H1 (cell line): ENCODE measurements around the gene RAB25. TPM values are rescaled to one million over a fixed set of nuclear protein-coding genes. Genes with fewer than 3 reads are reported as not detected.

Experiments
- CTCF ChIA-PET: fragments of 300-600 bp; sonication (Branson Sonifier 250); formaldehyde crosslinking; loops from one replicate; lab custom pipeline; 2021; ENCODE audit not compliant: partially characterized antibody; lab: Charles Lee
- POLR2A ChIA-PET: fragments of 300-600 bp; sonication (Branson Sonifier 250); formaldehyde crosslinking; loops from one replicate; lab custom pipeline; 2021; ENCODE audit warnings: inconsistent platforms; ENCODE audit not compliant: partially characterized antibody; lab: Charles Lee
- DNase-seq, 2 experiments: peaks; one replicate each; pipeline versions ENCODE4 v3.0.0 to v3.0.0-alpha.2; 2010 to 2022; ENCODE audit warnings: low spot score in 2 of 2, low read depth in 1 of 2, mixed read lengths in 1 of 2
- FAIRE-seq: peaks from 2 replicates; lab custom pipeline; 2011; peaks lifted over from hg19 to GRCh38; lab: Jason Lieb, UNC
- H2AFZ ChIP-seq: 2 replicates; pipeline ENCODE4 v1.8.1; 2012; ENCODE audit warnings: low read length, inconsistent platforms
- H2AK5ac ChIP-seq: 2 replicates; pipeline ENCODE4 v1.6.1; 2013; ENCODE audit warnings: low read depth, low read length
- H2BK120ac ChIP-seq: replicated peaks from 2 replicates; pipeline ENCODE3; 2013; ENCODE audit warnings: low read depth, low read length, inconsistent platforms
- H2BK12ac ChIP-seq: 2 replicates; pipeline ENCODE4 v1.6.1; 2013; ENCODE audit warnings: low read depth, low read length
- H2BK15ac ChIP-seq: 2 replicates; pipeline ENCODE4 v1.6.1; 2013; ENCODE audit warnings: low read length
- H2BK20ac ChIP-seq: 2 replicates; pipeline ENCODE4 v1.6.1; 2013; ENCODE audit warnings: low read length
- H2BK5ac ChIP-seq: 2 replicates; pipeline ENCODE4 v1.6.1; 2013; ENCODE audit warnings: low read depth, low read length
- H3K14ac ChIP-seq: 2 replicates; pipeline ENCODE4 v1.6.1; 2013; ENCODE audit warnings: inconsistent platforms; ENCODE audit not compliant: insufficient read length
- H3K18ac ChIP-seq: 2 replicates; pipeline ENCODE4 v1.6.1; 2013; ENCODE audit warnings: low read length; ENCODE audit errors: extremely low read depth
- H3K23ac ChIP-seq: 2 replicates; pipeline ENCODE4 v1.6.1; 2013; ENCODE audit warnings: inconsistent platforms; ENCODE audit not compliant: insufficient read length
- H3K23me2 ChIP-seq: 2 replicates; pipeline ENCODE4 v1.6.1; 2013; ENCODE audit warnings: low read depth, low read length
- H3K27ac ChIP-seq: 2 replicates; pipeline ENCODE4 v1.6.1; 2011; ENCODE audit warnings: low read depth, low read length, inconsistent platforms
- H3K27me3 ChIP-seq, 4 experiments: replicated peaks in 1 of 4; 1 replicate in 1 of 4; 2 replicates in 3 of 4; pipeline versions ENCODE4 v1.6.1 to v1.8.1; 2011 to 2013; ENCODE audit warnings: low read length in 3 of 4, mild to moderate bottlenecking in 3 of 4, inconsistent platforms in 2 of 4, mixed read lengths in 2 of 4, moderate library complexity in 1 of 4; ENCODE audit not compliant: control insufficient read depth in 3 of 4, insufficient read depth in 3 of 4; ENCODE audit errors: extremely low read depth in 1 of 4
- H3K36me3 ChIP-seq, 4 experiments: 2 replicates each; pipeline versions ENCODE4 v1.6.1 to v1.8.1; 2011 to 2013; ENCODE audit warnings: mild to moderate bottlenecking in 4 of 4, low read length in 3 of 4, moderate library complexity in 2 of 4, control low read depth in 1 of 4, inconsistent platforms in 1 of 4; ENCODE audit not compliant: insufficient read depth in 4 of 4, control insufficient read depth in 2 of 4
- H3K4ac ChIP-seq: replicated peaks from 2 replicates; pipeline ENCODE3; 2013; ENCODE audit warnings: low read length, low read depth, mixed read lengths, inconsistent platforms; ENCODE audit not compliant: insufficient read length
- H3K4me1 ChIP-seq, 4 experiments: replicated peaks in 1 of 4; 1 replicate in 1 of 4; 2 replicates in 3 of 4; pipeline versions ENCODE4 v1.6.1 to v1.8.1; 2011 to 2013; ENCODE audit warnings: low read length in 3 of 4, inconsistent platforms in 2 of 4, mixed read lengths in 1 of 4; ENCODE audit not compliant: insufficient read depth in 4 of 4, control insufficient read depth in 3 of 4
- H3K4me2 ChIP-seq, 2 experiments: 2 replicates each; pipeline versions ENCODE4 v1.6.1 to v1.8.1; 2011 to 2013; ENCODE audit warnings: low read depth in 2 of 2, low read length in 2 of 2, control low read depth in 1 of 2, inconsistent platforms in 1 of 2, mild to moderate bottlenecking in 1 of 2; ENCODE audit not compliant: insufficient read depth in 1 of 2
- H3K4me3 ChIP-seq, 4 experiments: fragments of 200-600, 300-600 bp in 1 of 4; sonication (generic), shearing (Covaris generic), sonication (Bioruptor Twin) in 1 of 4; 2 replicates each; pipeline versions ENCODE4 v1.5.1 to v1.8.1; 2011 to 2016; ENCODE audit warnings: low read length in 4 of 4, low read depth in 3 of 4, control low read depth in 2 of 4, inconsistent platforms in 2 of 4, mild to moderate bottlenecking in 2 of 4, mixed read lengths in 1 of 4, moderate library complexity in 1 of 4; ENCODE audit not compliant: insufficient read depth in 2 of 4; ENCODE audit errors: extremely low read depth in 1 of 4
- H3K56ac ChIP-seq: replicated peaks from 2 replicates; pipeline ENCODE3; 2013; ENCODE audit warnings: low read depth, mild to moderate bottlenecking, mixed read lengths, low read length, inconsistent platforms; ENCODE audit not compliant: insufficient read length
- H3K79me1 ChIP-seq: 2 replicates; pipeline ENCODE4 v1.6.1; 2013; ENCODE audit warnings: low read depth, low read length, control low read depth
- H3K79me2 ChIP-seq, 2 experiments: 2 replicates each; pipeline versions ENCODE4 v1.6.1 to v1.8.1; 2012 to 2013; ENCODE audit warnings: low read length in 2 of 2, mild to moderate bottlenecking in 2 of 2, inconsistent platforms in 1 of 2; ENCODE audit not compliant: insufficient read depth in 2 of 2, control insufficient read depth in 1 of 2
- H3K9ac ChIP-seq, 4 experiments: replicated peaks in 1 of 4; 1 replicate in 1 of 4; 2 replicates in 3 of 4; pipeline versions ENCODE4 v1.6.1 to v1.8.1; 2011 to 2013; ENCODE audit warnings: low read depth in 3 of 4, low read length in 3 of 4, control low read depth in 2 of 4, mild to moderate bottlenecking in 2 of 4, moderate library complexity in 2 of 4, inconsistent platforms in 1 of 4; ENCODE audit errors: extremely low read depth in 1 of 4
- H3K9me3 ChIP-seq, 2 experiments: 2 replicates each; pipeline versions ENCODE4 v1.6.1 to v1.8.1; 2012 to 2013; ENCODE audit warnings: mild to moderate bottlenecking in 2 of 2, moderate library complexity in 2 of 2, control low read depth in 1 of 2, inconsistent platforms in 1 of 2, low read depth in 1 of 2, low read length in 1 of 2, mixed read lengths in 1 of 2; ENCODE audit not compliant: insufficient read depth in 2 of 2
- H4K20me1 ChIP-seq, 2 experiments: replicated peaks in 1 of 2; 2 replicates each; pipeline versions ENCODE3 to v1.8.1; 2011 to 2013; ENCODE audit warnings: inconsistent platforms in 2 of 2, low read length in 2 of 2, mild to moderate bottlenecking in 1 of 2; ENCODE audit not compliant: insufficient read depth in 2 of 2, control insufficient read depth in 1 of 2
- H4K5ac ChIP-seq: 2 replicates; pipeline ENCODE4 v1.6.1; 2013; ENCODE audit warnings: low read length, low read depth, mixed read lengths, inconsistent platforms; ENCODE audit not compliant: insufficient read length
- H4K8ac ChIP-seq: 2 replicates; pipeline ENCODE4 v1.8.0; 2013; ENCODE audit warnings: mild to moderate bottlenecking, moderate library complexity, low read length, inconsistent platforms; ENCODE audit not compliant: insufficient read depth; ENCODE audit errors: extremely low read depth
- H4K91ac ChIP-seq: replicated peaks from 2 replicates; pipeline ENCODE3; 2013; ENCODE audit warnings: low read length, mixed read lengths, inconsistent platforms; ENCODE audit not compliant: insufficient read length
- CBX8 ChIP-seq: fragments of 300-800, 300-1000 bp; sonication (generic); IDR thresholded peaks from 2 replicates; pipeline ENCODE4 v1.7.1; 2016; ENCODE audit warnings: low read depth, low read length, borderline replicate concordance
- CHD1 ChIP-seq: IDR thresholded peaks from 2 replicates; pipeline ENCODE4 v1.6.1; 2012; ENCODE audit warnings: low read depth, low read length, improper control_type of control experiment
- CREB1 ChIP-seq: IDR thresholded peaks from 2 replicates; pipeline ENCODE4 v1.6.1; 2012; ENCODE audit warnings: inconsistent platforms
- EP300 ChIP-seq, 2 experiments: IDR thresholded peaks; 1 replicate in 1 of 2; 2 replicates in 1 of 2; pipeline ENCODE4 v1.6.1; 2011 to 2012; ENCODE audit warnings: low read depth in 2 of 2, low read length in 2 of 2, mild to moderate bottlenecking in 2 of 2, borderline replicate concordance in 1 of 2, inconsistent platforms in 1 of 2, moderate library complexity in 1 of 2
- EZH2 ChIP-seq: fragments of 200-600 bp; sonication (generic); IDR thresholded peaks from 2 replicates; pipeline ENCODE4 v1.7.1; 2012; ENCODE audit warnings: low read depth, mild to moderate bottlenecking, moderate library complexity, low read length, inconsistent platforms; ENCODE audit not compliant: severe bottlenecking
- KDM5A ChIP-seq: fragments of 200-600 bp; IDR thresholded peaks from 2 replicates; pipeline ENCODE4 v1.7.1; 2012; ENCODE audit warnings: mild to moderate bottlenecking, low read length, inconsistent platforms, mixed read lengths
- RAD21 ChIP-seq, 2 experiments: IDR thresholded peaks in 1 of 2; conservative IDR thresholded peaks in 1 of 2; 2 replicates each; pipeline ENCODE4 v1.6.1; 2011; ENCODE audit warnings: low read depth in 2 of 2, low read length in 2 of 2, improper control_type of control experiment in 1 of 2, inconsistent platforms in 1 of 2, mild to moderate bottlenecking in 1 of 2, moderate library complexity in 1 of 2
- RBBP5 ChIP-seq: IDR thresholded peaks from 2 replicates; pipeline ENCODE4 v1.7.1; 2012; ENCODE audit warnings: low read depth, mild to moderate bottlenecking, inconsistent platforms, low read length, moderate library complexity, borderline replicate concordance
- SP2 ChIP-seq: IDR thresholded peaks from 2 replicates; pipeline ENCODE4 v1.6.1; 2012; ENCODE audit warnings: mild to moderate bottlenecking, low read length, inconsistent platforms
- TAF7 ChIP-seq: optimal IDR thresholded peaks from 2 replicates; pipeline ENCODE3; 2011; ENCODE audit warnings: low read depth, mild to moderate bottlenecking, inconsistent platforms, low read length, moderate library complexity, borderline replicate concordance
- TBP ChIP-seq: IDR thresholded peaks from 2 replicates; pipeline ENCODE4 v1.6.1; 2011; ENCODE audit warnings: low read depth, low read length, improper control_type of control experiment
- WGBS, 2 experiments: shearing (Covaris generic) in 1 of 2; methylation state at CpG; one replicate each; pipeline versions ENCODE4 v1.1.6 to v1.1.7; 2013 to 2015; ENCODE audit warnings: low lambda C conversion rate in 2 of 2, mixed read lengths in 2 of 2, inconsistent platforms in 1 of 2, low coverage in 1 of 2, missing lambda C conversion rate in 1 of 2; ENCODE audit not compliant: insufficient replicate concordance in 2 of 2, insufficient coverage in 1 of 2, insufficient read length in 1 of 2; ENCODE audit errors: extremely low coverage in 1 of 2, missing lambda C conversion rate in 1 of 2; 5-methylcytosine and 5-hydroxymethylcytosine counted together
- polyA plus RNA-seq, 7 experiments: library from polyadenylated mRNA; depleted of rRNA in 3 of 7; stranded (reverse) in 5 of 7; unstranded in 2 of 7; fragments of >200 nt in 5 of 7; fragments of 200-250 nt in 2 of 7; gene quantifications; 1 replicate in 5 of 7; 2 replicates in 1 of 7; 4 replicates in 1 of 7; pipeline versions ENCODE4 v1.2.1 to v1.2.3, GENCODE V29; 2011 to 2013; ENCODE audit warnings: missing spikeins in 2 of 7, mixed read lengths in 2 of 7
- total RNA-seq: library from RNA; stranded (reverse); fragmentation: NEBNext Ultra II Directional; extraction: Animal tissue kit (Norgen Biotek cat#: 25700); gene quantifications from 2 replicates; pipeline ENCODE4 v1.2.1, GENCODE V29; 2021
- TF ChIP-seq, protein P1 (sequence below): IDR thresholded peaks from 2 replicates; pipeline ENCODE4 v1.6.1; 2011; ENCODE audit warnings: low read depth, mild to moderate bottlenecking, low read length; ENCODE audit not compliant: insufficient read depth

The RAB25 gene
- total and polyA plus RNA-seq, 2 of the 8 experiments (the other 6 are each of a cell fraction or from before 2014, with no cell fraction given): 34.8 to 98.2 TPM

- Histone ChIP-seq H4K20me1 (no peaks in the 10 kb centered on the region), H2BK15ac (no peak overlapping the region), H3K36me3 (peaks cover 12 to 28% (median 23%) of the 10 kb centered on the region in 4 experiments; a peak in 7 of 8 replicates), H2BK12ac (no peak overlapping the region), H3K4ac (no peak overlapping the region), H2AK5ac (no peak overlapping the region), H3K18ac (no peak overlapping the region), H3K79me2 (peaks cover 0 to 18% of the 10 kb centered on the region in 2 experiments; a peak in 3 of 4 replicates), H3K9ac (no peak overlapping the region), H3K4me3 (no peak overlapping the region), H3K9me3 (no peaks in the 10 kb centered on the region), H4K5ac (no peak overlapping the region), H4K8ac (no peak overlapping the region), H3K27ac (no peak overlapping the region), H2BK120ac (no peak overlapping the region), H2BK5ac (no peak overlapping the region), H3K56ac (no peak overlapping the region), H2BK20ac (no peak overlapping the region), H3K23ac (no peak overlapping the region), H3K79me1 (peaks cover 3% of the 10 kb centered on the region), H3K23me2 (no peaks in the 10 kb centered on the region), H3K14ac (no peak overlapping the region), H3K4me2 (no peak overlapping the region), H2AFZ (no peak overlapping the region), H3K4me1 (no peaks in the 10 kb centered on the region), H4K91ac (no peak overlapping the region), H3K27me3 (no peaks in the 10 kb centered on the region)
- DNase-seq (no peak), FAIRE-seq (no peak)
- POLR2A ChIA-PET: interaction anchor here (1.1 to 1.2 kb wide), 2 partner anchors 28 to 135 kb away, joined by 3 read pairs; partner anchors contain the start of gene SSR2
- WGBS, 2 experiments: 87% methylated on average over 3 of the region's 3 CpGs; no CpG with 5 or more reads in 1 of the 2 experiments
- CTCF ChIA-PET: interaction anchor here (0.5 to 12.9 kb wide), 9 partner anchors 12 to 277 kb away, joined by 3 to 139 read pairs (median 4); no protein-coding TSS in a partner anchor
- TF ChIP-seq KDM5A (no peak), CBX8 (no peak), RAD21 (IDR thresholded peaks at IDR 0.05 in 1 of 2, conservative IDR thresholded peaks at IDR 0.05 in 1 of 2; ENCODE audit: low read depth in 2 of 2, low read length in 2 of 2) (no peak), TAF7 (no peak), CREB1 (no peak), SP2 (no peak), EP300 (IDR thresholded peaks at IDR 0.05; ENCODE audit: borderline replicate concordance in 1 of 2, low read depth in 2 of 2, low read length in 2 of 2) (no peak), EZH2 (no peak), TBP (no peak), CHD1 (no peak), RBBP5 (no peak)
- TF ChIP-seq, protein P1, sequence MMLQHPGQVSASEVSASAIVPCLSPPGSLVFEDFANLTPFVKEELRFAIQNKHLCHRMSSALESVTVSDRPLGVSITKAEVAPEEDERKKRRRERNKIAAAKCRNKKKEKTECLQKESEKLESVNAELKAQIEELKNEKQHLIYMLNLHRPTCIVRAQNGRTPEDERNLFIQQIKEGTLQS: no peak
Measured at GRCh38 chr1:156048663-156049258, 12.2 kb upstream of the RAB25 start.
